GM15510 (cell line): Measurements from ENCODE around the gene NTRK1.

ENCODE experiments used
- POLR2A ChIP-seq: IDR thresholded peaks from 3 replicates; pipeline ENCODE4 v1.6.1; 2011; ENCODE audit warnings: borderline replicate concordance; ENCODE audit not compliant: insufficient read length; ENCODE audit errors: extremely low read depth

NTRK1 gene

GRCh38 chr1:156880473-156880872, 19.8 kb downstream of the NTRK1 start:
- no peak for TF ChIP-seq POLR2A

- no peak for TF ChIP-seq POLR2A
These were observed 20.4 kb downstream of the NTRK1 start for GRCh38 chr1:156881101-156881500.

GRCh38 chr1:156881663-156882062, 21.0 kb downstream of the NTRK1 start:
- TF ChIP-seq POLR2A: no peak

GRCh38 chr1:156882543-156882942, 21.9 kb downstream of the NTRK1 start:
- TF ChIP-seq POLR2A: no peak

GRCh38 chr1:156883919-156884318, 23.3 kb downstream of the NTRK1 start:
- TF ChIP-seq POLR2A: no peak

- no peak for TF ChIP-seq POLR2A
These were observed 24.0 kb downstream of the NTRK1 start for GRCh38 chr1:156884560-156885184.

- no peak for TF ChIP-seq POLR2A
These were observed 24.6 kb downstream of the NTRK1 start for GRCh38 chr1:156885314-156885713.

- no peak for TF ChIP-seq POLR2A
These were observed 25.3 kb downstream of the NTRK1 start for GRCh38 chr1:156885880-156886355.

- no peak for TF ChIP-seq POLR2A
These were observed 26.1 kb downstream of the NTRK1 start for GRCh38 chr1:156886583-156887281.

- TF ChIP-seq POLR2A: no peak
These were observed 26.7 kb downstream of the NTRK1 start for GRCh38 chr1:156887317-156887716.

- no peak for TF ChIP-seq POLR2A
These were observed 27.1 kb downstream of the NTRK1 start for GRCh38 chr1:156887734-156888133.

- no peak for TF ChIP-seq POLR2A
These were observed 29.3 kb downstream of the NTRK1 start for GRCh38 chr1:156889802-156890580.

- no peak for TF ChIP-seq POLR2A
These were observed 31.8 kb downstream of the NTRK1 start for GRCh38 chr1:156892190-156893047.

- no peak for TF ChIP-seq POLR2A
These were observed 32.6 kb downstream of the NTRK1 start, which contains the start of gene PEAR1 for GRCh38 chr1:156893048-156893953. Gene PEAR1, plus strand, starts transcription at chr1:156893718. Its CDS starts 10,209 bp downstream, at chr1:156903927.

GRCh38 chr1:156894001-156894400, 33.3 kb downstream of the NTRK1 start:
- no peak for TF ChIP-seq POLR2A
